ENCODE measurements around the gene SBK1.

Gene SBK1

DNA sequence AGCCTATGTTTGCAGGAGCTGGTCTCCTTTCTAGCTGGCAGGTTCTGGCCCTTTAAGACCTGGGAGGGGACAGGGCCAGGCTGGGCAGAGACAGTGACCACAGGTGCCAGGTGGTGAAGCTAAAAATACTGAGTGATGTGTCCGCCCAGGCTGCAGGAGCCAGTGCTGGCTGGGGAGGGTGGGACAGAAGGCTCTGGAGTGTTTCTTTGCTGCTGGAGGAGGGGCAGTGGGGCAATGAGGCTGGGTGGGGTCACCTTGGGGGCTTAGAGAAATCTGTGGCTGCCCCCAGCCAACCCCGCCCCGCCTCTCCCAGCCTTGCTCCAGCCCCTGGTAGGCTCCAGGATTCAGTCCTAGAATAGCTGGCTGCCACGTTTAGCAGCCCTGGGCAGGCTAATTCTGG, 30.4 kb upstream of the SBK1 start:
- no peak for TF ChIP-seq Cebpa-rat (IDR thresholded peaks at IDR 0.05)
- peaks cover 58% of the 10 kb centered on the region for H3K4me1 ChIP-seq
- no peaks in the 10 kb centered on the region for H3K36me3 ChIP-seq
- peak overlapping the region; percentile 15; the same call in 1 of the 2 replicates for H3K27ac ChIP-seq
- no peak overlapping the region; the same call in 1 of the 2 replicates for H3K9ac ChIP-seq
- no peaks in the 10 kb centered on the region for H3K9me3 ChIP-seq
- no peak overlapping the region for H3K4me3 ChIP-seq
- no peaks in the 10 kb centered on the region for H3K27me3 ChIP-seq
- H3K4me2 ChIP-seq, result peak overlapping the region; percentile 61
- H4K20me1 ChIP-seq, result no peaks in the 10 kb centered on the region

DNA sequence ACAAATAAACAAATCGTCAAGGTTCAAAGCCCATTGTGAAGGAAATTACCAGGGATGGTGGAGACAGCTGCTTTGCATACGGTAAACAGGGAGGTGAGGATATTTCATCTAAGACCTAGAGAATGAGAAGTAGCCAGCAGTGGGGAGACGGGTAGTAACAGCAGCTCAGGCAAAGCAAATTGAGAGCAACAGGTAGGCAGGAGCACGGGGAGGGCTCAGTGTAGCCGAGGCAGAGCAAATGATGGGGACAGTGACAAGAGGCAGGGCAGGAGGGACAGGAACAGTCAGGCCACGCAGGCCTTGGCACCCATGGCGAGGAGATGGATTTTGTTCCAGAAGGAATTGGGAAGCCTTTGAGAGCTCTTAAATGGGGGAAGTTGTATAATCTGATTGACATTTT, 29.0 kb upstream of the SBK1 start:
- no peak for TF ChIP-seq Cebpa-rat (IDR thresholded peaks at IDR 0.05)
- no peaks in the 10 kb centered on the region for H3K9me3 ChIP-seq
- no peaks in the 10 kb centered on the region for H4K20me1 ChIP-seq
- peak overlapping the region; percentile 61; the same call in 1 of the 2 replicates for H3K4me2 ChIP-seq
- H3K27me3 ChIP-seq, result no peaks in the 10 kb centered on the region
- no peak overlapping the region for H3K27ac ChIP-seq
- H3K9ac ChIP-seq, result no peak overlapping the region
- peaks cover 55% of the 10 kb centered on the region for H3K4me1 ChIP-seq
- H3K36me3 ChIP-seq, result no peaks in the 10 kb centered on the region
- no peak overlapping the region for H3K4me3 ChIP-seq

DNA sequence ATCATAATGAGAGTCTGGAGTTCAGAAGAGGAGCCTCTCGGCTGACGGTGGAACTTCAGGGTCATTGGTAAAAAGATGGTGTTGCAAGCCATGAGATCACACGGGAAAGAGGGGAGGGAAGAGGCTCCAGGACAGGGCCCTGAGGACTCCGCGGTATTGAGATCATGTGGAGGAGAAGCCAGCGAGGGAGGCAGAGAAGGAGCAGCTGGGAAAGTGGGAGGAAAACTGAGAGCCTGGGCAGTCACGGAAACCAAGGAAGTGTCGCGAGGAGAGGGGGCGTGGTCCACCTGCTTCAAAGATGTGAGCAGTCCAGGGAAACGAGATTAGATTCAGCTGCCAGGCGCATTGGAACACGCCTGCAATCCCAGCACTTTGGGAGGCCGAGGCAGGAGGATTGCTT, 27.7 kb upstream of the SBK1 start:
- Histone ChIP-seq H3K27me3 (no peaks in the 10 kb centered on the region), H3K4me1 (peaks cover 41% of the 10 kb centered on the region), H3K9me3 (no peaks in the 10 kb centered on the region), H3K9ac (no peak overlapping the region), H3K4me3 (no peak overlapping the region), H3K4me2 (no peak overlapping the region), H3K27ac (no peak overlapping the region), H4K20me1 (no peaks in the 10 kb centered on the region), H3K36me3 (no peaks in the 10 kb centered on the region)
- no peak for TF ChIP-seq Cebpa-rat (IDR thresholded peaks at IDR 0.05)

DNA sequence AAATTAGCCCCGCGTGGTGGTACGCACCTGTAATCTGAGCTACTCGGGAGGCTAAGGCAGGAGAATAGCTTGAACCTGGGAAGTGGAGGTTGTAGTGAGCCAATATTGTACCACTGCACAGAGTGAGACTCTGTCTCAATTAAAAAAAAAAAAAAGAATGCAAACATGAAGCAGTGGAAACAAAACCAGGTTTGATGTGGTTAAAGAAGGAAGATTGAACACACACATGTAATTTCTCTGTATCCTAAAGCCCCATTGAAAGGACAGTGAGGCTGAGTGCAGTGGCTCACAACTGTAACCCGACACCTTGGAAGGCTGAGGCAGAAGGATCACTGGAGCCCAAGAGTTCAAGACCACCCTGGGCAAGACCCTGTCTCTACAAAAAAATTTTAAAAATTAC, 26.5 kb upstream of the SBK1 start:
- H3K27me3 ChIP-seq, result no peaks in the 10 kb centered on the region
- H3K9me3 ChIP-seq, result no peaks in the 10 kb centered on the region
- no peak overlapping the region for H3K4me3 ChIP-seq
- no peak overlapping the region for H3K4me2 ChIP-seq
- no peak overlapping the region for H3K27ac ChIP-seq
- no peaks in the 10 kb centered on the region for H4K20me1 ChIP-seq
- no peak for TF ChIP-seq Cebpa-rat (IDR thresholded peaks at IDR 0.05)
- H3K9ac ChIP-seq, result no peak overlapping the region
- no peaks in the 10 kb centered on the region for H3K36me3 ChIP-seq
- H3K4me1 ChIP-seq, result peaks cover 32% of the 10 kb centered on the region

DNA sequence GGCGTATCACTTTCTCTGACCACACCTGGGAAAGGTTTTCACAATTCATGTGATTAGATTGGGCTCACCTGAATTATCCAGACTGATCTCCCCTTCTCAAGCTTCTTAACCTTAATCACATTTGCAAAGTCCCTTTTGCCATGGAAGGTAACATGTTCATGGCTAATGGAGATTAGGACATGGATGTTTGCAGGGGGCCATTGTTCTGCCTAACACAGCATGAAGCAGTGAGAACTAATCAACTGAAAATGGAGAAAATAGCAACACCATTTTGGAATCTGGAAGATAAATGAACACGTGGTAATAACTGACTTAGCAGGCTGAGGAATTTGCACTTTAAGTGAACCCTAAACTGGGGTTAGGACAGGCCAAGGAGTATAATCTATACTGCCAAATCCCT, 25.0 kb upstream of the SBK1 start:
- H4K20me1 ChIP-seq, result no peaks in the 10 kb centered on the region
- H3K9me3 ChIP-seq, result 0 out of 2 replicates have a peak, but pooled peaks cover 5% of the 10 kb centered on the region
- H3K27me3 ChIP-seq, result no peaks in the 10 kb centered on the region
- peaks cover 21% of the 10 kb centered on the region for H3K4me1 ChIP-seq
- no peak overlapping the region for H3K27ac ChIP-seq
- no peak overlapping the region for H3K9ac ChIP-seq
- TF ChIP-seq Cebpa-rat (IDR thresholded peaks at IDR 0.05), result no peak
- H3K4me2 ChIP-seq, result no peak overlapping the region
- no peaks in the 10 kb centered on the region for H3K36me3 ChIP-seq
- H3K4me3 ChIP-seq, result no peak overlapping the region

DNA sequence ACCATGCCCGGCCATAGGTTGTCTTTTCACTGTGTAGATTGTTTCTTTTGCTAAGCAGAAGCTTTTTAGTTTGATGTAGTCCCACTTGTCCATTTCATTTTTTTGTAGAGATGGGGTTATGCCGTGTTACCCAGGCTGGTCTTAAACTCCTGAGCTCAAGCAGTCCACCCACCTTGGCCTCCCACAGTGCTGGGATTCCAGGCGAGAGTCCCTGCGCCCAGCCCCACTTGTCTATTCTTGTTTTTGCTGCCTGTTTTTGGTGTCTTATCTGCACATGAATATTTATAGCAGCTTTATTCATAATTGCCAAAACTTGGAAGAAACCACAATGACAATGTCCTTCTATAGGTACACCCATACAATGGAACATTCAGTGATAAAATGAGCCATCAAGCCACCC, 18.8 kb upstream of the SBK1 start:
- no peaks in the 10 kb centered on the region for H3K36me3 ChIP-seq
- H3K4me3 ChIP-seq, result no peak overlapping the region
- no peaks in the 10 kb centered on the region for H3K27me3 ChIP-seq
- no peak overlapping the region for H3K9ac ChIP-seq
- 0 out of 2 replicates have a peak, but pooled peaks cover 5% of the 10 kb centered on the region for H3K9me3 ChIP-seq
- peaks cover 23% of the 10 kb centered on the region for H3K4me1 ChIP-seq
- no peak overlapping the region for H3K4me2 ChIP-seq
- no peak overlapping the region for H3K27ac ChIP-seq
- TF ChIP-seq Cebpa-rat (IDR thresholded peaks at IDR 0.05), result no peak
- no peaks in the 10 kb centered on the region for H4K20me1 ChIP-seq

DNA sequence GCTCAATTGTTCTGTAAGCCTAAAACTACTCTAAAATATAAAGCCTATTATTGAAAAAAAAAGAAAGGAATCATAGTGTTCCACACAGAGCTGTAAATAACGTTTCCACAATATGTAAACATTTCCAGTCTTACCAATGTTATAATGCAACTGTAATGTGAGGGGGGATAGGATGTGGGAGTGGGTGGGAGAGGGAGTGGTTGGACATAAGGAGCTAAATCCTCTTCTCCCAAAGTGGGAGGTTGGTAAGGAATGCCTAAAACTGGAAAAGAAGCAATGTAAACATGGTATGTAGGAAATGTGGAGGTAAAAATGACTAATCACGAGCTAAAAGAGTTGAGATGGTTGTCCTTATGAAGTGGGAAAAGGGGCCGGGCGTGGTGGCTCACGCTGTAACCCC, 17.6 kb upstream of the SBK1 start:
- H3K27me3 ChIP-seq, result no peaks in the 10 kb centered on the region

DNA sequence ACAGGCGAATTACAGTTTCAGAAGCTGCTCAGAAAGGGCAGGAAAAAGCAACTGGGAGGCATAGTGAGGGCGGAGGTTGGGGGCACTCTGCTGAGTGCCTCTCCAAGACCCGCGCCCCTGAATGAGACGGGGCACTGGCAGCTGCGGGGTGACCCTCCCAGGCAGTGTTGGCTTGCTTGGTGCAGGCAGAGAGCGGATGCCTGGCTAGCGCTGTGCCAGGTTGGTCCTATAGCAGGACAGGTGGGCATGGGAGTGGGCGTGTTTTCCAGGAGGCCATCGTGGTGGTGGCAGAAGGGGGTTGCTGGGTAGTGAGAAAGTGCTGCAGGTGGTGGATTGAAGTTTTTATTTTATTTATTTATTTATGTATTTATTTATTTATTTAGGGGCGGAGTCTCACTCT, 16.0 kb upstream of the SBK1 start:
- no peak overlapping the region for H3K4me3 ChIP-seq
- 0 out of 2 replicates have a peak, but pooled peaks cover 2% of the 10 kb centered on the region for H3K9me3 ChIP-seq
- no peak overlapping the region for H3K27ac ChIP-seq
- peak overlapping the region; percentile 46 for H3K4me2 ChIP-seq
- no peak for TF ChIP-seq Cebpa-rat (IDR thresholded peaks at IDR 0.05)
- H3K27me3 ChIP-seq, result no peaks in the 10 kb centered on the region
- peaks cover 33% of the 10 kb centered on the region for H3K4me1 ChIP-seq
- no peak overlapping the region; the same call in 1 of the 2 replicates for H3K9ac ChIP-seq
- no peaks in the 10 kb centered on the region for H4K20me1 ChIP-seq
- H3K36me3 ChIP-seq, result no peaks in the 10 kb centered on the region

More for the DNA sequence above, 17.6 kb upstream of the SBK1 start:
- no peak for TF ChIP-seq Cebpa-rat (IDR thresholded peaks at IDR 0.05)
- Histone ChIP-seq H3K27ac (no peak overlapping the region), H3K4me2 (no peak overlapping the region), H3K9me3 (0 out of 2 replicates have a peak, but pooled peaks cover 5% of the 10 kb centered on the region), H3K4me3 (no peak overlapping the region), H3K9ac (no peak overlapping the region), H3K4me1 (peaks cover 33% of the 10 kb centered on the region), H3K36me3 (no peaks in the 10 kb centered on the region), H4K20me1 (no peaks in the 10 kb centered on the region)

DNA sequence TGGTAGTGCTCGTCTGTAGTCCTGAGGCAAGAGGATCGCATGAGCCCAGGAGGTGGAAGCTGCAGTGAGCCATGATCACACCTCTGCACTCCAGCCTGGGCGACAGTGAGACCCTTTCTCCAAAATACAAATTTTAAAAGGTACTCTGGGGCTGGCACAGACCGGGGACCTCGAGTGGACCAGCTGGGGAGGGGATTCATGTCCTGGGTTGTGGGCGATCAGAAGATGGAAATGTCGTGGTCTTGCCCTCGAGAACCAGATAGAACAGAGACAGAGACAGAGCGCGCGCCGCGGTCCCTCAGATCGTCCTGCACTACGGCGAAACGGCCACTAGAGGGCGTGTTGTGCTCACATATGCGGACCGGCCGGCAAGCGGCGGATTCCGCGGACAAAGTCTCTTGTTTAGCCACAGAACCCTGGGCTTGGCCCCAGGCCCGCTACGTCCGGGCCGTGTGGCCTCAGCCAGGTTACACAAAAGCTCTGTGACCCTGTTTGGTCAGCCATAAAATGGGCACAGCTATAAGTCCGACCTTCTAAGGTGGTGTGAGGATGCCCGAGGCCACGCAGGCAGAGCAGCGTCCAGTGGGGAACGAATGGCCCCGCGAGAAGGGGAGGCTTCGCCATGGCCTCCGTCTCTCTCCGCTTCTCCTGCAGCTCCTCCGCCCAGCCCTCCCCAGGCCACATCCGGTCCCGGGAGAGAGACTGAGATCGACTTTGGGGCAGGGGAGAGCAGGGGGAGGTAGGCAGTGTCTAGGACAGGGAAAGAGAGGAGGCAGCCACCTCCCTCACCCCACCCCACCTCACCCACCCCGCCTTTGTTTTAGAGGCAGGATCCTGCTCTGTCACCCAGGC, 14.6 kb upstream of the SBK1 start:
- no peaks in the 10 kb centered on the region for H4K20me1 ChIP-seq
- no peaks in the 10 kb centered on the region for H3K27me3 ChIP-seq
- H3K4me2 ChIP-seq, result peak overlapping the region; percentile 99
- no peaks in the 10 kb centered on the region for H3K36me3 ChIP-seq
- 0 out of 2 replicates have a peak overlapping the region, but pooled peaks have one; percentile 56 for H3K27ac ChIP-seq
- no peak for TF ChIP-seq Cebpa-rat (IDR thresholded peaks at IDR 0.05)
- no peaks in the 10 kb centered on the region for H3K9me3 ChIP-seq
- peak overlapping the region; percentile 75 for H3K9ac ChIP-seq
- peaks cover 33% of the 10 kb centered on the region for H3K4me1 ChIP-seq
- H3K4me3 ChIP-seq, result peak overlapping the region; percentile 67

DNA sequence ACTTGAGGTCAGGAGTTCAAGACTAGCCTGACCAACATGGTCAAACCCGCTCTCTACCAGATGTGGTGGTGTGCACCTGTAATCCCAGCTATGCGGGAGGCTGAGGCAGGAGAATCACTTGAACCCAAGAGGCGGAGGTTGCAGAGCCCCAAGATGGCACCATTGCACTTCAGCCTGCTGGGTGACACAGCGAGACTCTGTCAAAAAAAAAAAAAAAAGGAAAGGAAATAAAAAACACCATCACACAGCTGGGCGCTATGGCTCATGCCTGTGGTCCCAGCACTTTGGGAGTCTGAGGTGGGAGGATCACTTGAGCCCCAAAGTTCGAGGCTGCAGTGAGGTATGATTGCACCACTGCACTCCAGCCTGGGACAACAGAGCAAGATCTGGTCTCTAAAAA, 13.3 kb upstream of the SBK1 start:
- H3K9ac ChIP-seq, result no peak overlapping the region
- no peak for TF ChIP-seq Cebpa-rat (IDR thresholded peaks at IDR 0.05)
- peaks cover 33% of the 10 kb centered on the region for H3K4me1 ChIP-seq
- H3K4me3 ChIP-seq, result no peak overlapping the region
- H4K20me1 ChIP-seq, result no peaks in the 10 kb centered on the region
- no peak overlapping the region for H3K27ac ChIP-seq
- H3K4me2 ChIP-seq, result no peak overlapping the region
- H3K36me3 ChIP-seq, result no peaks in the 10 kb centered on the region
- H3K9me3 ChIP-seq, result no peaks in the 10 kb centered on the region
- H3K27me3 ChIP-seq, result no peaks in the 10 kb centered on the region
